Stimulated activated CD8-positive, alpha-beta memory T cell treated with anti-CD3 and anti-CD28 coated beads, Interleukin-4, amount 100 ng/mL, for 4 hours (primary cell): ENCODE measurements around the gene U2SURP.

ENCODE experiments used
- DNase-seq, 2 donors: peaks; one replicate each; pipeline ENCODE4 v3.0.0-alpha.2; 2020; ENCODE audit warnings: low read depth in 2 of 2, low spot score in 1 of 2

The U2SURP gene

DNA sequence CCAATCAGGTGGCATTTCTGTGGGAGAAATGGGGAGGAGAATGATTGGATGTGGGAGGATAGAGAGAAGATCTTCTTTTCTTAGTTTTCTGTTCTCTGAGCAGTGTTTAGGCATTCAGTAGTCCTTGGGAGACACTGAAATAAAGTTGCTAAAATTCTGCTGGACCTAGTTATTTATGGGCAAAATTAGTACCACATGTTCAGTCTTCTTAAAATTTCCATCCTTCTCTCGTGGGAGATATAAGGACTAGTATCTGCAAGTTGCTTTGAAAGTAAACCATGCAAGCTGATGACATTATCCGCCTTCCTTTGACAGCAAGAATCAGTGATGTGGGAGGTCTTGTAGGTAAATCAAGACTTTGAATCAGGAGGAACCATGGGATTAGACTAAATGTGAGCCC lies 98.3 kb downstream of the U2SURP start:
- no peak for DNase-seq

DNA sequence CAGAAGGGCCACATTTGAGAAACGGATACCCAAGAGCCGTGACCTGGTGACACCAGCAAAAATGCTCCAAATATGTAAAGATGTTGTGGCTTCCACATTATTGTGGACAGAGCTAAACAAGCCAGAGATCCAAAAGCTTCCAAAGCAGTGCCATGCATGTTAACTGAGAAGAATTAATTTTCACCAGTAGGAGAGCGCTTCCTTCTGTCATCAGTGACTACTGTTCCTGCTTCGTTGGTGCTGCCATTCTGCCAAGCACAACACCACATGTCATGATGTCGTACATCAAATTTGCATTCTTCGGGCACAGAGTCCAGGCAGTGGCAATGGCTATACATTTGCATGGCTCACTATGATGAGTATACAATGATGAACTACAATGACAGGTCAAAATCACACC lies 99.1 kb downstream of the U2SURP start:
- DNase-seq = no peak

DNA sequence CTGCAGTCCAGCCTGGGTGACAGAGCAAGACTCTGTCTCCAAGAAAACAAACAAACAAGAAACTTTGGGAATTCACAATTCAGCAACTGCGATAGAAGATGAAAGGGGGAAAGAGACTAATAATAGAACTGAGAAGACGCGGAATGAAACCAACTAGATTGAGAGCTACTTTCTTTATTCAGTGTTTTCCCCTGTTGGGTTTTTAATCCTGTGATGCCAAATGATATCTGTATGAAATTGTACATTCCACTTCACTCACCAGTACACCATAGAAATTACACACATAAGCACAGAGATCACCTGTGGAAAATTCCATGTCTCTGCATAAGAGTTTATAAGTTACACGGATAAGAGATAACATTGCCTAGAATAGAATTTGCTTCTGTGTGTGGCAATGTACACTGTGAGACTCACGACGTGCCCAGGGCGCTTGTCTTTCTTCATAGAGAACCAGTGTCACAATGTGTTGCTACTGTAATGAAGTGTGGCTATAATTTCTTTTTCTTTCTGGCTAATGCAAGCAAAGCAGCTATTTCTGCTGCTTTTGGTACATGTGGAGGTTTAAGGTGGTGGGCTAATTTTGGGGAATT lies 100.5 kb downstream of the U2SURP start:
- no peak for DNase-seq

DNA sequence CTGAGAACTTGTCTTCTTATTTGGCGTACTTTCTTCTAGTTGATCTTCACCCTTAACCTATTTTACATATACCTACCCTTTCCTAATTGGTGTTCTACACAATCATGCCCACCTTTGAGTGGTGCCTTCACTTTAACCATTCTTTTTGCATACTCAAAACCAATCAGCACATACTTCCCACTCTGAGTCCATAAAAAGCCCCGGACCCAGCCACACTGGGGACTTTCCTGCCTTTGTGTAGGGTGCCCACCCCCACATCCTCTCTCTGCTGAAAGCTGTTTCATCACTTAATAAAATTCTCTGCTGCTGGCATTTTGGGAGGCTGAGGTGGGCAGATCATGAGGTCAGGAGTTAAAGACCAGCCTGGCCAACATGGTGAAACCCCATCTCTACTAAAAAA lies 102.3 kb downstream of the U2SURP start:
- no peak for DNase-seq

DNA sequence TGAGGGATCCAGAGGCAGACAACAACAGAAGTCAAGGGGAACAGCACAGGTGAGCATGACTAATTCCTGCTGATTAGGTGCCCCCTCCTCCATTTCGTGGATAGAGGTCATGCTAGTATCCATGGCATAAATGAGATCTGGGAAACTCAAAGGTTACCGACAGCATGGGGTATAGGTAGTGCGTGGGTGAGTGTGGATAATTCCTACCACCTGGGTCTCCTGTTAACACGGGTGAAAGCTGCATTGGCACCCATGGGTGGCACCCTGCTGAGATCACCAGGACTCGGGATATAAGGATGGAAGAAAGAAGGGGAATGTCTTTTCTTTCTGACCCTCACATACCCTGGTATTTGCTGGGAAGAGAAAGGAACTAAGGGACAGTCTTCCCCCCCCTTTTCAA lies 103.8 kb downstream of the U2SURP start:
- DNase-seq = no peak

DNA sequence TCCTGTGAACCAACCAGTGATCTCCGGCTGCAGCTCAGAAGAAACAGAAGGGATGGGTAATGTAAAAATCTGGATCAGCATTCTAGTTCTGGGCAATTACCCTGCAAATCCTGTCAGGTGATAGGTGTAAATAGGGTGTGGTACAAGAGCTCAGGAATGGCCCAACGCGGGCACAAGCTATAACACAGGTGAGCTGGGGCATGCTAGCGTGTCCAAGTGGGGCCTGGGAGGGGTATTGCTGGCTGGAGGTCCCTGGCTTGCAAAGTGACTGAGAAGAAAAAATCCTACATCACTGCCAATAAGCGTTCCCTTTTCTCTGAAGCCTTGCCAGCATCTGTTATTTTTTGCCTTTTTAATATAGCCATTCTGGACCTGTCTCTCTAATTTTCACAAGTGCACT lies 108.5 kb downstream of the U2SURP start:
- no peak for DNase-seq
